Measurements from ENCODE around the gene DLGAP4.
"Not testable (repeated sequence)": the region's sequence is repeated elsewhere in the genome, so short reads cannot be mapped to it uniquely, and the experiment has no call there.

Gene DLGAP4

DNA sequence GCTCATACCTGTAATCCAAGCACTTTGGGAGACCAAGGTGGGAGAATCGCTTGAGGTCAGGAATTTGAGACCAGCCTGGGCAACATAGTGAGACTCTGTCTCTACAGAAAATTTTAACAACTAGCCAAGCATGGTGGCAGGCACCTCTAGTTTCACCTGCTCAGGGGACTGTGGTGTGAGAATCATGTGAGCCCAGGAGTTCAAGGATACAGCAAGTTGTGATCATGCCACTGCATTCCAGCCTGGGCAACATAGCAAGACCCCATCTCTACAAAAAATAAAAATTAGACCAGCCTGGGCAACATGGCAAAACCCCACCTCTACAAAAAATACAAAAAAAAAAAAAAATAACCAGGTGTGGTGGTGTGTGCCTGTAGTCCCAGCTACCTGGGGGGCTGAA, 73.8 kb downstream of the DLGAP4 start:
- not testable (repeated sequence) for DNase-seq (ENCODE audit: low spot score)

- peak; percentile 28 for DNase-seq (ENCODE audit: low spot score)
Measured at GRCh38 chr20:36384022-36384619, 78.0 kb downstream of the DLGAP4 start.

DNA sequence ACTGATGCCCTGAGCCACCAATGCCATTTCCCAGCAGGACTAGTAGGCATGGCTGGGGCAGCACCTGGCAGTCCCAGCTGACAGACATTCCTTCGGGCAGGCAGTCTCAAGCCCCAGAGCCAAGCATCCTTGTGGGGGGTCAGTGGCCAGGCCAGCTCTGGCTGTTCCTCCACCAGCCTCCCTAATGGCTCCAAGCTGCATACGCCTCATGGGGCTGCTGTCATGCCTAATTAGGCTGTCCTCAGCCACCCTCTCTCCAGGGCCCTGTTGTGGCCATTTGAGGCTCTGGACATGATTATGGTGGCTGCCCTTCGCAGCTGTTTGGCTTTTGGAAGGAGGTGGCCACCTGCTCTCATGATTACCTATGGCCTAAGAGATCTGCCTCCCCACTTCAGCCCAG, 79.4 kb downstream of the DLGAP4 start:
- DNase-seq (ENCODE audit: low spot score): no peak

- no peak for DNase-seq (ENCODE audit: low spot score)
Measured at GRCh38 chr20:36386236-36386635, 80.1 kb downstream of the DLGAP4 start.

- no peak for DNase-seq (ENCODE audit: low spot score)
Measured at GRCh38 chr20:36390269-36390668, 84.1 kb downstream of the DLGAP4 start.

- no peak for DNase-seq (ENCODE audit: low spot score)
Measured at GRCh38 chr20:36390719-36391415, 84.7 kb downstream of the DLGAP4 start.

GRCh38 chr20:36391456-36391855, 85.3 kb downstream of the DLGAP4 start:
- DNase-seq (ENCODE audit: low spot score): no peak

DNA sequence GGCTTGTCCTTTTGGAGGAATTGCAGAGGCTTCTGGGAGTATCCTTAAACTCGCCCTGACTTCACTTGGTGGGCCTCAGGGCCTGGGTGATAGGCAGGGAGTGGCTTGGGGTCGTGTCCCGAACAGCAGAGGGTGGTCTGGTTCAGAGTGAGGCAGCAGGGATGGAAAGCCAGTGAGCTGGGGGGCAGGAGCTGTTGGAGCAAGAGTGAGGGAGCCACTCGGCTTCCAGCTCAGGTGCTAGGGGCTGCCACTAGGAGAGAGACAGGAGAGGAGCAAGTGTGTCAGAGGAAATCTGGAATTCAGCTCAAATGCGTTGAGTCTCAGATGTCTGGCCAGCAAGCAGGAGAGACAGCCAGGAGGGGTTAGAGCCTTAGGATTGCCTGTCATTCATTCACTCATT, 85.8 kb downstream of the DLGAP4 start:
- DNase-seq (ENCODE audit: low spot score): no peak

DNA sequence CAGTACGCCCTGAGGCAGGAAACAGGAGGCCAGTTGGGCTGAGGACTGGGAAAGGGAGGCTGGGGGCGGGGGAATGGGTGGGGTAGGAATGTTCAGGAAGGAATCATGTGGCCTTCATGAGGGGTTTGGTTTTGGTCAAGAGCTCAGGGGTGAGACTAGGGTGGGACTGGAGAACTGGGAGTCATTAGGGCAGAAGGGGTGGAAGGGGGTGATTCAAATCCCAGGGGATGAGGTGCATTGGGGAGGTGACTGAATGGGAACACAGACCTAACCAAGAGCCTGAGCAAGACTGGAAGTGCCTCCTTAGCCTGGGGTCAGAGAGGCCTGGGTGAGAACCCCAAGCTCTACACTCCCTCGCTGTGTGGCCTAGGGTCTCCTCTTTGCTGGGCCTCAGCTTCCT, 86.8 kb downstream of the DLGAP4 start:
- no peak for DNase-seq (ENCODE audit: low spot score)

DNA sequence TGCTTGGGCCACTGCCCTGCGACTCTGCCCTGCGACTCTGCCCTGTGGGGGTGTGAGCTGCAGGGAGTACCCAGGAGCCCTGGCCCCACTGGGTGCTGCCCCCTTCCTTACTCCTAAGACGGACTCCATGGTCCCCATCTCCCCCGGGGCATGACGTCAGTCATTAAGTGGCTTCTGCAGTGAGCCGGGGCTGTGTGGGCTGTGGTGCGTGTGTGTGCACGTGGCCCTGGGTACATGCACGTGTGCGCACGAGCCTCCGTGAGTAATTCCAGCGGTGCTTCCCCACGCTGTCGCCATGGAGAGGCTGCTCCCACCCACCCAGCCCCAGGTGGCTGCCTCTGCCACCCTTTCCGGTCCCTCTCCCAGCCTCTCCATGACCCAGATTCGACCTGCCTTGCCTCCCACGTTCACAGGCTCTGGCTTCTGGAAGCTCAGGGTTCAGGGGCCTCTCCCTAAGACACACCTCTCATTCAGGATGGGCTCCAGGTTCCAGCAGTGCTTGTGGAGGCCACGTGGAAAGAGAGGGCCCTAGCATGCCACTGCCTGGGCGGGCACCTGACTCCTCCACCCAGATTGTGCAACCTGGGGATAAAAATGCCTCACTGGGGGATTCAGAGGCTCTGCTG, 88.3 kb downstream of the DLGAP4 start:
- DNase-seq (ENCODE audit: low spot score): no peak

- no peak for DNase-seq (ENCODE audit: low spot score)
Measured at GRCh38 chr20:36396340-36396739, 90.2 kb downstream of the DLGAP4 start.

- DNase-seq (ENCODE audit: low spot score): no peak
Measured at GRCh38 chr20:36396847-36397630, 90.9 kb downstream of the DLGAP4 start.

- DNase-seq (ENCODE audit: low spot score): no peak
Measured at GRCh38 chr20:36398515-36398914, 92.4 kb downstream of the DLGAP4 start.

GRCh38 chr20:36399147-36399968, 93.2 kb downstream of the DLGAP4 start:
- peak; percentile 59 for DNase-seq (ENCODE audit: low spot score)

DNA sequence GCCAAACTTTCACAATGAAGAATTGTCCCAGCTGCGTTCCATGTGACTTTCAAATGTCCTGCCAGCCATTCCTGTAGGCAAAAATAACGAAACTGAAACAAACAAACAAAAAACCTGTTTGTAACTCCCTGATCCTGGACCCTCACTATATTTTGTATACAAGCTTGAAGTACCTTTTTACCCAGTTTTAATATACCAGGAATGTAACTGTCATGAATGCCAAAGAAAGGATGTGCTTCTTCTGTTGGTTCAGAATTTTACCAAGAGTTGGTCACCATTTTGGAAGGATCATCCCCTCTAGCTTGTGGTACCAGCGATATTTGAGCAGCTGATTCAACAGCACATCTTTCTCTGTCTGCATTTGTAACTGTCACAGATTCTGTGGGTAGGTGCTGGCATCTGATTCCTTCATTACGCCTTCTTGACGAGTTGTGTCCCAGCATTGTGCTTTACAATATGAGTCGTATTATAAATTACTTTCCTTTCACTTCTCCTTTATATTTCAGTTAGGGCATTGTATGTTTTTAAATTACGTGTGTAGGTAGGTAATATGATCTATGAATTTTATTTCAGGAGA, 93.9 kb downstream of the DLGAP4 start:
- no peak for DNase-seq (ENCODE audit: low spot score)

- no peak for DNase-seq (ENCODE audit: low spot score)
Measured at GRCh38 chr20:36400909-36401735, 95.0 kb downstream of the DLGAP4 start.

GRCh38 chr20:36402708-36403107, 96.6 kb downstream of the DLGAP4 start:
- no peak for DNase-seq (ENCODE audit: low spot score)

DNA sequence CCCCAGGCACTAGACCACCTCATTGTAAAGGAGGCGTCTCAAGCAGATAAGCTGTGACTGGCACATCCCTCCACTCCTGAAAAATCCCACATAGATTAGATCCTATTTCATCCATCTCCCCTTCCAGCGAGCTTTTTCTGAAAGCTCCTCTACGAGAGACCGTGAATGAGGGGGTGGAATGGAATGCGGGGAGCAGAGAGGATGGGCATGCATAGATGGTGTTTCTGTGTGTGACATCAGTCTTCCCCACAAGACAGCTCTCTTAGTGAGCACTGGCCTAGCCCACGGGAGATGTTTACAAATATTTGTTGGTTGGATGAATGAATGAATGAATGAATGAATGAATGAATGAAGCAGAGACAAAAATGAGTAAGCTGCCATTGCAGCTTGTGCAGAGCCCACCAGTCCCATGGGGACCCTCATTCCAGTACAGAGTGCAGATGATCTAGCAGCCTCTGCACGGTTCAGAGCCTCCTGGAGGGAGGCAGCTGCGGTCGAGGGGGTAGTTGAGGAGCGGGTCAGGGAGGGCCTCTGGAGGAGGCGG, 98.4 kb downstream of the DLGAP4 start:
- DNase-seq (ENCODE audit: low spot score): no peak

- DNase-seq (ENCODE audit: low spot score): no peak
Measured at GRCh38 chr20:36405255-36405654, 99.1 kb downstream of the DLGAP4 start.

DNA sequence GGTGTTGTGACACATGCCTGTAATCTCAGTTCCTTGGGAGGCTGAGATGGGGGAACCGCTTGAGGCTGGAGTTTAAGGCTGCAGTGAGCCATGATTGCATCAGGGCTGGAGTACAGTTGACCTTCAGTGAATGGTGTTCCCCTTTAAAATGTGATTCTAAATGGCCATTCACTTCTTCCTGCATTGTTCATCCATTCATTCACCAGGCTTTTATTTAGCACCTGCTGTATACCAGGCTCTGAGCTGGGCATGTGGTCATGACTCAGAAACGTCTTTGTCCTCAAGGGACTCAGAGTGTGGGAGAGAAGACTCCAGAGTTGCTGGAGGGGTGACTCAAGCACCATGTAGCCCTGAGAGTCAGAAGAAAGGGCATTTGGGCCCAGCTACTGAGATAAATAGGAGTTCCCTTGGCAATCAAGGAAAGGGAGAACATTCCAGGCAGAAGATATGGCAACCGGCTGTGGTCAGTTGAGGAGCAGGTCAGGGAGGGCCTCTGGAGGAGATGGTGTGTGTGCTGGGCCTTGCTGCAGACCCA, 101.1 kb downstream of the DLGAP4 start:
- no peak for DNase-seq (ENCODE audit: low spot score)

Data from germinal center (tissue), 1 donor.